SIG-M5 (cell line): ENCODE measurements around the gene NAA15.
"Not testable (repeated sequence)": the region's sequence is repeated elsewhere in the genome, so short reads cannot be mapped to it uniquely, and the experiment has no call there.

Experiments
- DNase-seq: peaks from one replicate; lab custom pipeline; 2025; lab: John Stamatoyannopoulos, UW

Gene NAA15

GRCh38 chr4:139451997-139452396, 150.7 kb downstream of the NAA15 start:
- DNase-seq, result no peak

GRCh38 chr4:139453041-139453370, 151.7 kb downstream of the NAA15 start:
- DNase-seq, result peak; percentile 24

- peak; percentile 78 for DNase-seq
These were observed 152.2 kb downstream of the NAA15 start for GRCh38 chr4:139453371-139454110.

GRCh38 chr4:139454111-139455045, 153.1 kb downstream of the NAA15 start, which contains the start of gene RAB33B:
RAB33B (plus strand) TSS chr4:139454121; CDS start chr4:139454196, 75 bp downstream.
- DNase-seq, result peak; percentile 8

GRCh38 chr4:139455126-139455538, 153.8 kb downstream of the NAA15 start:
- no peak for DNase-seq

GRCh38 chr4:139457318-139457717, 156.0 kb downstream of the NAA15 start:
- DNase-seq, result no peak

GRCh38 chr4:139458543-139458942, 157.2 kb downstream of the NAA15 start:
- DNase-seq, result no peak

- DNase-seq, result no peak
These were observed 157.7 kb downstream of the NAA15 start for GRCh38 chr4:139458999-139459398.

- no peak for DNase-seq
These were observed 159.3 kb downstream of the NAA15 start for GRCh38 chr4:139460565-139460964.

- no peak for DNase-seq
These were observed 159.8 kb downstream of the NAA15 start for GRCh38 chr4:139461022-139461628.

- not testable (repeated sequence) for DNase-seq
These were observed 163.2 kb downstream of the NAA15 start for GRCh38 chr4:139464512-139464911.

- no peak for DNase-seq
These were observed 164.6 kb downstream of the NAA15 start for GRCh38 chr4:139465922-139466321.

GRCh38 chr4:139468756-139469155, 167.5 kb downstream of the NAA15 start:
- not testable (repeated sequence) for DNase-seq

- DNase-seq, result no peak
These were observed 167.9 kb downstream of the NAA15 start for GRCh38 chr4:139469216-139469615.
